ENCODE measurements around the gene RBM7.

RBM7 gene, protein sequence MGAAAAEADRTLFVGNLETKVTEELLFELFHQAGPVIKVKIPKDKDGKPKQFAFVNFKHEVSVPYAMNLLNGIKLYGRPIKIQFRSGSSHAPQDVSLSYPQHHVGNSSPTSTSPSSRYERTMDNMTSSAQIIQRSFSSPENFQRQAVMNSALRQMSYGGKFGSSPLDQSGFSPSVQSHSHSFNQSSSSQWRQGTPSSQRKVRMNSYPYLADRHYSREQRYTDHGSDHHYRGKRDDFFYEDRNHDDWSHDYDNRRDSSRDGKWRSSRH

GRCh38 chr11:114400216-114400914 is at the start of gene RBM7, which contains the start of gene C11orf71:
Gene RBM7, plus strand, starts transcription at chr11:114400666. Its CDS starts 6 bp downstream, at chr11:114400672.
Gene C11orf71, minus strand, starts transcription at chr11:114400511. Its CDS starts 180 bp downstream, at chr11:114400331.
- peak within 1 kb of the TSS; percentile 95 for H3K4me3 ChIP-seq (ENCODE audit: low read depth, low read length)
- H3K27me3 ChIP-seq (replicated peaks) = no peaks in the 10 kb centered on the region
- peak; percentile 98 for DNase-seq
- peak within 1 kb of the TSS; percentile 99 for H3K27ac ChIP-seq
- TF ChIP-seq CTCF (IDR thresholded peaks at IDR 0.05; ENCODE audit: low read depth, low read length, missing control alignments) = no peak
- in situ Hi-C loops (cut with HindIII; ENCODE audit: low pct_ligation_motif_present, low sequenced_read_pairs) = no loop called here
- peaks cover 4% of the 10 kb centered on the region for H3K36me3 ChIP-seq (replicated peaks)

DNA sequence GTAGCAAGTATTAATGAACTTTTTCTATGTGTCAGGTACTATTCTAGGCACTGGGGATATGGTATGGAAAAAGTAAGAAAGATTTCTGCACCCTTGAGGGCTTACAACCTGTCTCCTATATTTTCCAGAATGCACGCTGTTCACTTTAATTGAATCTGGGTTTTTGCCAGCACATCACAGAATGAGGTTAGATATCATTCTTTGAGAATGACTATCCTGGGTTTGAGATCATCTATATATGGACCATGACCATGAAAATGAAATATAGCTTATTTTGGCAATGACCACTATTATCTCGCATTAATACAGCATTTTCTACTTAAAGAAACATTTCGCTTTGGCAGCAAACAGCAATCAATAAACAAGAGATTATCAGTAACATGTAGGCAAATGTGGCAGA is 47.0 kb upstream of the RBM7 start:
- Histone ChIP-seq H3K27ac (peak overlapping the region; percentile 74), H3K36me3 (replicated peaks) (no peaks in the 10 kb centered on the region), H3K27me3 (replicated peaks) (no peaks in the 10 kb centered on the region), H3K4me3 (ENCODE audit: low read depth, low read length) (no peak overlapping the region)
- DNase-seq = peak; percentile 57
- no peak for TF ChIP-seq CTCF (IDR thresholded peaks at IDR 0.05; ENCODE audit: low read depth, low read length, missing control alignments)
- in situ Hi-C loops (cut with HindIII; ENCODE audit: low pct_ligation_motif_present, low sequenced_read_pairs) = no loop called here

- no peak for TF ChIP-seq CTCF (IDR thresholded peaks at IDR 0.05; ENCODE audit: low read depth, low read length, missing control alignments)
- Histone ChIP-seq H3K27ac (peak overlapping the region; percentile 74), H3K36me3 (replicated peaks) (no peaks in the 10 kb centered on the region), H3K27me3 (replicated peaks) (no peaks in the 10 kb centered on the region), H3K4me3 (ENCODE audit: low read depth, low read length) (no peak overlapping the region)
- in situ Hi-C loops (cut with HindIII; ENCODE audit: low pct_ligation_motif_present, low sequenced_read_pairs) = no loop called here
- DNase-seq = peak; percentile 98
These were observed 46.4 kb upstream of the RBM7 start for GRCh38 chr11:114354076-114354475.

GRCh38 chr11:114358716-114359115 is 41.8 kb upstream of the RBM7 start:
- in situ Hi-C loops (cut with HindIII; ENCODE audit: low pct_ligation_motif_present, low sequenced_read_pairs) = no loop called here
- DNase-seq = no peak
- H3K27me3 ChIP-seq (replicated peaks) = no peaks in the 10 kb centered on the region
- TF ChIP-seq CTCF (IDR thresholded peaks at IDR 0.05; ENCODE audit: low read depth, low read length, missing control alignments) = no peak
- H3K36me3 ChIP-seq (replicated peaks) = no peaks in the 10 kb centered on the region
- peak overlapping the region; percentile 83 for H3K27ac ChIP-seq
- no peak overlapping the region for H3K4me3 ChIP-seq (ENCODE audit: low read depth, low read length)

GRCh38 chr11:114359342-114359741 is 41.1 kb upstream of the RBM7 start:
- Histone ChIP-seq H3K27me3 (replicated peaks) (no peaks in the 10 kb centered on the region), H3K36me3 (replicated peaks) (no peaks in the 10 kb centered on the region), H3K4me3 (ENCODE audit: low read depth, low read length) (no peak overlapping the region), H3K27ac (peak overlapping the region; percentile 83)
- TF ChIP-seq CTCF (IDR thresholded peaks at IDR 0.05; ENCODE audit: low read depth, low read length, missing control alignments) = no peak
- in situ Hi-C loops (cut with HindIII; ENCODE audit: low pct_ligation_motif_present, low sequenced_read_pairs) = no loop called here
- DNase-seq = no peak
